T-cell (primary cell): ENCODE measurements around the gene USP48. TPM values are rescaled to one million over a fixed set of nuclear protein-coding genes. Genes with fewer than 3 reads are reported as not detected.

Experiments used
- ATAC-seq, 4 experiments: fragments of 200-7000 bp in 3 of 4; fragments of 150-1000 bp in 1 of 4; cut with Tn5 transposase; replicated peaks in 1 of 4; 1 replicate in 3 of 4; 2 replicates in 1 of 4; pipeline ENCODE4 v1.10.0; 2021; ENCODE audit warnings: moderate library complexity in 3 of 4, mild to moderate bottlenecking in 2 of 4, moderate number of reproducible peaks in 1 of 4
- CTCF ChIA-PET, 2 donors: fragments of 300-600 bp; sonication (Branson Sonifier 250); formaldehyde crosslinking; loops; one replicate each; lab custom pipeline; 2022; ENCODE audit warnings: antibody characterized with exemption in 2 of 2; lab: Charles Lee
- POLR2A ChIA-PET, 2 donors: fragments of 300-600 bp; sonication (Branson Sonifier 250); formaldehyde crosslinking; loops; one replicate each; lab custom pipeline; 2022; ENCODE audit warnings: antibody characterized with exemption in 2 of 2; lab: Charles Lee
- DNase-seq, 35 experiments: peaks; one replicate each; pipeline versions ENCODE4 v3.0.0 to v3.0.0-alpha.2; 2013 to 2023
- H3K27ac ChIP-seq: one replicate; pipeline ENCODE4 v1.5.1; 2013; ENCODE audit warnings: low read length
- H3K27me3 ChIP-seq, 2 experiments: replicated peaks in 1 of 2; 1 replicate in 1 of 2; 2 replicates in 1 of 2; pipeline versions ENCODE4 v1.6.1 to v1.7.0; 2013; ENCODE audit warnings: low read length in 1 of 2, mixed read lengths in 1 of 2; ENCODE audit not compliant: control insufficient read depth in 2 of 2, insufficient read depth in 2 of 2; ENCODE audit errors: extremely low read depth in 1 of 2
- H3K36me3 ChIP-seq, 2 donors: 1 replicate in 1 of 2; 2 replicates in 1 of 2; pipeline versions ENCODE4 v1.6.1 to v1.7.0; 2013; ENCODE audit warnings: low read length in 1 of 2; ENCODE audit not compliant: control insufficient read depth in 2 of 2, insufficient read depth in 1 of 2; ENCODE audit errors: extremely low read depth in 1 of 2
- H3K4me1 ChIP-seq, 2 experiments: 1 replicate in 1 of 2; 2 replicates in 1 of 2; pipeline versions ENCODE4 v1.6.1 to v1.7.0; 2013; ENCODE audit warnings: low read length in 2 of 2, mixed read lengths in 1 of 2; ENCODE audit not compliant: insufficient read depth in 2 of 2, control insufficient read depth in 1 of 2; ENCODE audit errors: extremely low read depth in 1 of 2
- H3K4me3 ChIP-seq, 2 donors: 1 replicate in 1 of 2; 2 replicates in 1 of 2; pipeline versions ENCODE4 v1.5.1 to v1.7.0; 2013; ENCODE audit warnings: mild to moderate bottlenecking in 2 of 2, low read length in 1 of 2, moderate library complexity in 1 of 2; ENCODE audit not compliant: control insufficient read depth in 1 of 2; ENCODE audit errors: extremely low read depth in 1 of 2
- H3K9me3 ChIP-seq: 2 replicates; pipeline ENCODE4 v1.7.0; 2013
- H3K27ac Mint-ChIP-seq, 2 donors: one replicate each; pipeline ENCODE4 v1.8.0; 2020 to 2021; ENCODE audit warnings: mild to moderate bottlenecking in 2 of 2, mixed read lengths in 2 of 2
- H3K27me3 Mint-ChIP-seq, 2 donors: one replicate each; pipeline ENCODE4 v1.8.0; 2021 to 2022; ENCODE audit warnings: mixed read lengths in 2 of 2
- H3K36me3 Mint-ChIP-seq: one replicate; pipeline ENCODE4 v1.8.0; 2021; ENCODE audit warnings: mixed read lengths
- H3K4me1 Mint-ChIP-seq, 3 donors: one replicate each; pipeline ENCODE4 v1.8.0; 2020 to 2022; ENCODE audit warnings: mixed read lengths in 3 of 3, mild to moderate bottlenecking in 1 of 3
- H3K4me3 Mint-ChIP-seq, 3 donors: one replicate each; pipeline ENCODE4 v1.8.0; 2020 to 2022; ENCODE audit warnings: mild to moderate bottlenecking in 3 of 3, mixed read lengths in 3 of 3, moderate library complexity in 3 of 3
- H3K9me3 Mint-ChIP-seq, 3 donors: one replicate each; pipeline ENCODE4 v1.8.0; 2020 to 2022; ENCODE audit warnings: mixed read lengths in 3 of 3
- WGBS: methylation state at CpG from one replicate; pipeline ENCODE4 v1.1.5; 2013; ENCODE audit warnings: missing lambda C conversion rate; ENCODE audit not compliant: insufficient coverage; 5-methylcytosine and 5-hydroxymethylcytosine counted together
- total RNA-seq, 35 experiments: library from RNA in 6 of 35; stranded (reverse) in 6 of 35; fragments of 120-200 nt in 1 of 35; gene quantifications; one replicate each; pipeline versions ENCODE4 v1.2.1 to v1.2.4 and lab custom pipeline; 2013 to 2026

The USP48 gene
- total RNA-seq, 5 donors from 2014 or later (not counting 1 experiment from before 2014, with no cell fraction given) = 65.8 to 95.6 (median 77.5) TPM

- Histone ChIP-seq H3K27me3 (peaks cover 0 to 58% of the 10 kb centered on the region in 2 experiments), H3K4me1 (peaks cover 0 to 10% of the 10 kb centered on the region in 2 experiments), H3K36me3 (no peaks in the 10 kb centered on the region), H3K27ac (no peak overlapping the region), H3K9me3 (no peaks in the 10 kb centered on the region), H3K4me3 (no peak overlapping the region)
- no peaks in the 10 kb centered on the region for H3K4me1 Mint-ChIP-seq
- CTCF ChIA-PET = no interaction called here
- peaks cover 14 to 23% of the 10 kb centered on the region in 2 donors for H3K27me3 Mint-ChIP-seq
- POLR2A ChIA-PET = no interaction called here
- H3K36me3 Mint-ChIP-seq = no peaks in the 10 kb centered on the region
- 83% methylated on average over 3 of the region's 4 CpGs for WGBS
- no peak for ATAC-seq
- no peak overlapping the region for H3K4me3 Mint-ChIP-seq
- H3K9me3 Mint-ChIP-seq = no peaks in the 10 kb centered on the region
- no peak for DNase-seq
- H3K27ac Mint-ChIP-seq = no peak overlapping the region
These were observed 153.0 kb downstream of the USP48 start for GRCh38 chr1:21629971-21630370.

GRCh38 chr1:21628798-21629393, 154.1 kb downstream of the USP48 start:
- H3K27ac ChIP-seq = no peak overlapping the region
- H3K4me3 Mint-ChIP-seq = no peak overlapping the region
- H3K4me1 Mint-ChIP-seq = no peaks in the 10 kb centered on the region
- ATAC-seq (no peak), DNase-seq (no peak)
- H3K4me1 ChIP-seq = peaks cover 0 to 10% of the 10 kb centered on the region in 2 experiments
- H3K27ac Mint-ChIP-seq = no peak overlapping the region
- no peaks in the 10 kb centered on the region for H3K9me3 ChIP-seq
- no peaks in the 10 kb centered on the region for H3K9me3 Mint-ChIP-seq
- H3K27me3 ChIP-seq = peaks cover 0 to 59% of the 10 kb centered on the region in 2 experiments
- H3K36me3 ChIP-seq = no peaks in the 10 kb centered on the region
- no peaks in the 10 kb centered on the region for H3K36me3 Mint-ChIP-seq
- 0% methylated on average over 1 of the region's 7 CpGs for WGBS
- POLR2A ChIA-PET = no interaction called here
- CTCF ChIA-PET = no interaction called here
- H3K27me3 Mint-ChIP-seq = peaks cover 15 to 22% of the 10 kb centered on the region in 2 donors
- H3K4me3 ChIP-seq = no peak overlapping the region

Other genes with a start within 250 kb of the USP48 start
- gene RAP1GAP, start 113.8 kb downstream of the USP48 start, total RNA-seq = 1 to 10 TPM in 1 of 5 donors, under 1 TPM in 4; 0.18 to 1.0 (median 0.35) TPM
- under 1 TPM in 2 of 5 donors, not detected in 3; 0.07 to 0.13 TPM for gene LDLRAD2, start 29.1 kb upstream of the USP48 start, total RNA-seq
- gene HSPG2, start 154.2 kb upstream of the USP48 start, total RNA-seq = 1 to 10 TPM; 4.4 to 9.3 (median 7.9) TPM
- 1 to 10 TPM in 3 of 5 donors, not detected in 2; 6.9 to 7.5 (median 7.3) TPM for gene CELA3B, start 193.9 kb upstream of the USP48 start, total RNA-seq
- gene CELA3A, start 218.5 kb upstream of the USP48 start, total RNA-seq = 10 to 100 TPM in 3 of 5 donors, not detected in 2; 11.4 to 15.6 (median 13.3) TPM